Stimulated activated CD4-positive, alpha-beta T cell treated with anti-CD3 and anti-CD28 coated beads, Interleukin-15, amount 100 ng/mL, for 24 hours (primary cell): Measurements from ENCODE around the gene EFHC1.
"Not testable (repeated sequence)": the region's sequence is repeated elsewhere in the genome, so short reads cannot be mapped to it uniquely, and the experiment has no call there.

Source experiments
- DNase-seq: peaks from one replicate; pipeline ENCODE4 v3.0.0-alpha.2; 2020

EFHC1 gene

GRCh38 chr6:52419809-52420667 is at the start of gene EFHC1:
Gene EFHC1 (plus strand): TSS chr6:52420342. CDS start chr6:52420411, 69 bp downstream.
- peak; percentile 99 for DNase-seq

GRCh38 chr6:52371656-52372191 is 48.4 kb upstream of the EFHC1 start:
- no peak for DNase-seq

- no peak for DNase-seq
Observed at GRCh38 chr6:52373151-52373690, 46.9 kb upstream of the EFHC1 start.

- DNase-seq = no peak
Observed at GRCh38 chr6:52374247-52374646, 45.9 kb upstream of the EFHC1 start.

GRCh38 chr6:52375780-52376556 is 44.2 kb upstream of the EFHC1 start:
- DNase-seq = no peak

GRCh38 chr6:52376763-52377162 is 43.4 kb upstream of the EFHC1 start:
- DNase-seq = no peak

- DNase-seq = no peak
Observed at GRCh38 chr6:52377538-52378221, 42.5 kb upstream of the EFHC1 start.

GRCh38 chr6:52381249-52381648 is 38.9 kb upstream of the EFHC1 start:
- DNase-seq = peak; percentile 21

- DNase-seq = no peak
Observed at GRCh38 chr6:52384145-52384766, 35.9 kb upstream of the EFHC1 start.

GRCh38 chr6:52385074-52385473 is 35.1 kb upstream of the EFHC1 start:
- DNase-seq = no peak

GRCh38 chr6:52388119-52388518 is 32.0 kb upstream of the EFHC1 start:
- DNase-seq = not testable (repeated sequence)

- DNase-seq = no peak
Observed at GRCh38 chr6:52388790-52389189, 31.4 kb upstream of the EFHC1 start.

- no peak for DNase-seq
Observed at GRCh38 chr6:52389264-52389625, 30.9 kb upstream of the EFHC1 start.

GRCh38 chr6:52389626-52390360 is 30.3 kb upstream of the EFHC1 start:
- peak; percentile 71 for DNase-seq

GRCh38 chr6:52390361-52390727 is 29.8 kb upstream of the EFHC1 start:
- DNase-seq = peak; percentile 53

- no peak for DNase-seq
Observed at GRCh38 chr6:52391599-52391998, 28.5 kb upstream of the EFHC1 start.

GRCh38 chr6:52392944-52393343 is 27.2 kb upstream of the EFHC1 start:
- no peak for DNase-seq

GRCh38 chr6:52393780-52394179 is 26.4 kb upstream of the EFHC1 start:
- DNase-seq = no peak

GRCh38 chr6:52394251-52394666 is 25.9 kb upstream of the EFHC1 start:
- peak; percentile 47 for DNase-seq

- DNase-seq = no peak
Observed at GRCh38 chr6:52395969-52396368, 24.2 kb upstream of the EFHC1 start.

- DNase-seq = peak; percentile 46
Observed at GRCh38 chr6:52399511-52400312, 20.4 kb upstream of the EFHC1 start.
